Measurements from ENCODE around the gene LENG9.

Gene LENG9

DNA sequence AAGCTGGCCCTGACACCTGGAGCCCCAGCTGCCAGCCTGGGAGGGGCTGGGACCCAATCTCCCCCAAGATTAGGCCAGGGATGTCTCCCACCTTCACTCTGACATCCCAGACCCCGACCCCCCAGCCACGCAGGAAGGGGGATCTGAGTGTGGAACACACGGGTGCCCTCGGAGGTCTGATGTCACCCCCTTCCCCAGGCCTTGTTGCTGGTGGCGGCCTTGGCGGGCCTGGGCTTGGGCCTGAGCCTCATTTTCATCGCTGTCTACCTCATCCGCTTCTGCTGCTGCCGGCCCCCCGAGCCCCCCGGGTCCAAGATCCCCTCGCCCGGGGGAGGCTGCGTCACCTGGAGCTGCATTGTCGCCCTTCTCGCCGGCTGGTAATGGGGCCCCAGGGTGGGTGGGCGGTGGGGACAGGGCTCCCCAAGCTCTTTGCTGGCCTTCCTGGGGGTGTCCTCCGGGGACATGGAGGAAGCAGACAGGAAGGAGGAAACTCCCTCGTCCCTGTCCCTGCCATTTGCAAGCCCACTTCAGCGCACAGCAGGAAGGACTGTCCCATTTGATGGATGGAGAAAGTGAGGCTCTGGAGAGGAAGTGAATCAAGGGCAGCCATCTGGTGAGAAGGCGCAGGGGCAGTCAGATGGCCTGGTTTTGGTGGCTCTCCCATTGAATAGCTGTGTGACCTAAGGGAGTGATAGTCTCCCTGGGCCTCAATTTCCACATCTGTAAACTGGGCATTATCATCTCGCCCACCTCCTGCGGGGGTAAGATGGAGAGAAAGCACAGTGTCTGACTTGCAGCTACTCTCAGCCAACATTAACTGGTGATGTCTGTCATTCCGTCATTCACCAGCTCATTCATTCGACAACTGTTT, 44.4 kb downstream of the LENG9 start:
- no peak for DNase-seq

DNA sequence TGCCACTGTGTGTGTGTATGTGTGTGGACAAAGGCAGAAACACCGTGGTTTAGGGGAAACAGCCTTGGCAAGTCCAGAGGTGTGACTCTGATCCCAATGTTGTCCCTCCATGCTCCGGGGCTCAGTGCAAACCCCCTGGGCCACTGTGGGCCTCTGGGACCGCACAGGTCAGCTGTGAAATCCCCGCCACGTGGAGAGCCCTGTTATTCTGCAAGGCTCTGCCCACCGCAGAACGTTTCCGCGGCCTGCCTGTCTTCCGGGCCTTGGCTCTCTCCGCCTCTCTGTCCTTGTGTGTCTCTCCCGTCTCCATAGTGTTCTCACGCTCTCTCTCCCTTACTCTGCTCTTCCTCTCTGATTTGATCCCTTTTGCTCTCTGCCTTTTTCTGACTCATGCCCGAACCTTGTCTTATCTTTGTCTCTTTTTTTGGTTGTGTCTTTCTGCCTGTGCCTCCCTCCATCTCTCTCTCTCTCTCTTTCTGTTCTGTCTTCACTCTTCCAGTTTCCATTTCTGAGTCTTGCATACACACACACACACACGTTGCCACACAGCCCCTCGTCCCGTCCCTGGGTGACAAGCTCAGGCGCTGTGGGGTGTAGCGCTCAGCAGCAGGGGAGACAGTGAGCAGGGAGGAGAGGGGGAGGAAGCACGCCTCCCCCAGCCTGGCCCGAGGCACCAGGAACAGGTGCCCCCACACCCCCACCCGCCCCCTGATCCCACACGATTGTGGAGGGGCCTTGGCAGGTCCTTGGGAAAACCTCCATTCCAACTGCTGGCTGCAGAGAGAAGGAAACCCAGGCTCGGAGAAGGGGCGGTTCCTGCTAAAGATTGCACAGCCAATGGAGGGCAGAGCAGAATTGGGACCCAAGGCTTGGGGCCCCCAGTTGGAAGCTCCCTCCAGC, 45.3 kb downstream of the LENG9 start:
- DNase-seq = no peak

DNA sequence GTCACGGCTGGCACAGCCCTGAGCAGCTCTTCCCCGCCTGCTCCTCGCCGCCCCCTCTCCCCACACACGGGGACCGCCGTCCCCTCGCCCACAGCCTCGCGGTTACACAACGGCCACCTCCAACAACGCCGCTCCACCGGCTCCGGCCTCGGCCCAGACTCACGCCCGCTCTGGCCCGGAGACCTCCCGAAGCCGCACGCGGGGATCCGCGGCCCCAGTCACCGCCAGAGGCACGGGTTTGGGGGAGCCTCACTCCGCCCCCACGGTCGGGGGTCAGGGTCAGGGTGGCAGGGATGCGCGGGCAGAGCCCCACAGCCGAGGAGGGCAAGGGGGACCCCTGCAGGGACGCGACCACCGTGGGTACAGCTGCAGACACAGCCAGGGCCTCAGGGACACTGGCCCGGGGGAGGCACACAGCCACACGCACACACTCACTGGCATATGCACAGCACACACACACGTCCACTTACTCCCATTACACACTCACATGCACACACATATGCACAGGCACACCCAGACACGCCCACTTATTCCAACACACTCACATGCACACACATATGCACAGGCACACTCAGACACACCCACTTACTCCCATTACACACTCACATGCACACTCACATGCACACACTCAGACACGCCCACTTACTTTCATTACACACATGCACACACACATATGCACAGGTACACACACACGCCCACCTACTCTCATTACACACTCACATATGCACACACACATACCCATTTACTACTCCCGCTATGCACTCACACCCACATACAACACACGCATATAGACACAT, 46.7 kb downstream of the LENG9 start:
- no peak for DNase-seq

DNA sequence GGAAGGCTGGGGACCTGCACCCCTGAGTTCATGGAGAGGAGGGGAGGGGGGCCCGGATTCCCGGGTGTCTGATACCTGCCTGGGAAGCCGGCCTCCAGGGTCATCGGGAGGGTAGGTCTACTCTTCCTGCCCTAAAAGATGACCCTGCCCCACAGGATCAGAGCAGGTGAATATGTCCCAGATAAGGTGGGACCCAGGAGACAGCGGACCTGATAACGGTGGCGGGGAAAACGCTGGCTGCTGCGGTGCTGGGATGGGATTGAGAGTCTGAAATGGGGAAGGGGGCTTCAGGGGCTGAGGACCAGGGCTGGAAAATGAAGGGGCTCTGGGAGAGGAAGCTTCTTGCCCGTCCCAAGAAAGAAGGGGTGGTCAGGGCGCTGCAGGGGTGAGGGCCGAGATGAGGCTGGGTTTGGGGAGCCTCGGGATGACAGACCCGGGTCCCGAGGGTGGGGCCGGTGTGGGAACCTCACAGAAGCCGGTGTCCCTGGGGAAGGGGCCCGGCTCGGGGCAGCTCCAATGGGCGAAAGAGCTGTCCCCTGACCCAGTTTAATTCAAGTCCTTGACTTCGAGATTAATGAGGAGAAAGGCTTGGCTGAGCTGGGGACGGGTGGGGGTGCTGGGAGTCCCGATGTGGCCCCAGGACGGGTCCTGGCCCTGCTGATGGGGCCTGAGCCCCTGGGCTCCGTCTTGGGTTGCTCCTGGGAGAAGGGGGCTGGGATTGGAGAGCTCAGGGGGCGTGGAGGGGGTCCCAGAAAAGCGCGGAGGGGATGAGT, 47.5 kb downstream of the LENG9 start:
- no peak for DNase-seq

DNA sequence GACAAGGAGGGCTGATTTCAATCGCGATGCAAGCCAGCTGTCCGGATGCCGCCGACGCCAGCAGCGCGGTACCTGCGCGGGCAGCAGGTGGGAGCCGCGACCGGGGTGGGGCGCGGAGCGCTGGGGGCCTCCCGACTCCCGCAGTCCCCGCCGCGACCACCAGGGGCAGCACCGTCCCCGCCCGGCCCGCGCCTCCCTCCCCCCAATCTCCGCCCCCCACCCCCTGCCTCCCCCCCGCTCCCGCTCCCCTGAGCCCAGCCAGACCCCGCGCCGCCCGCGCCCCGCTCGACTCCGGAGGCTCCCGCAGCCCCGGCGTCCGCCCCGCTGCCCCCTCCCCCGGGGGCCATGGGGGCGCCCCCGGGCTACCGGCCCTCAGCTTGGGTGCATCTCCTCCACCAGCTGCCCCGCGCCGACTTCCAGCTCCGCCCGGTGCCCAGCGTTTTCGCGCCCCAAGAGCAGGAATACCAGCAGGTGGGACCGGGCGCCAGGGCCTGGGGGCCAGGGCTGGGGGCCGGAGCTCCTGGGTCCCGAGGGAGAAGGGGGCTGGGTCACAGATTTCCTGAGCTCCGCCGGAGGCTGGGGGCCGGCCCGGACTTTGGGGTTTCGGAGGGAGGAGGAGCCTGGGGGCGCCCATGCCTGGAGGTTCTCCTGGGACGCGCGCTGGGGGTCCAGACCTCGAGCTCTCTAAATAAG, 48.2 kb downstream of the LENG9 start, which contains the start of gene TTYH1:
TSS of gene TTYH1 (plus strand) at position 257 of the 693 bp plus-strand sequence. CDS start at position 346, 89 bp downstream.
- no peak for DNase-seq

DNA sequence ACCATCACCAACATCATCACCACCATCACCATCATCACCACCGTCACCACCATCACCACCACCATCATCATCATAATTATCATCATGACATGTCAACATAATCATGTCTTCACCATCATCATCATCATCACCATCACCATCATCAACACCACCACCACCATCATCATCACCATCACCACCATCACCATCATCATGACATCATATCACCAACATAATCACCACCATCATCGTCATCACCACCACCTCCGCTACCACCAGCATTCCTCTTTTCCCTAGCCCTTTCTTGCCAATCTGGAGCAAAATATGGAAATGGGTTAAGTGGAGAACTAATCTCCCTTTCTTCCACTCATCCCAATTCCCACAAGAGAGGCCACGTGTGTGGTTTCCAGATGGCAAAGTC, 49.4 kb downstream of the LENG9 start:
- no peak for DNase-seq

DNA sequence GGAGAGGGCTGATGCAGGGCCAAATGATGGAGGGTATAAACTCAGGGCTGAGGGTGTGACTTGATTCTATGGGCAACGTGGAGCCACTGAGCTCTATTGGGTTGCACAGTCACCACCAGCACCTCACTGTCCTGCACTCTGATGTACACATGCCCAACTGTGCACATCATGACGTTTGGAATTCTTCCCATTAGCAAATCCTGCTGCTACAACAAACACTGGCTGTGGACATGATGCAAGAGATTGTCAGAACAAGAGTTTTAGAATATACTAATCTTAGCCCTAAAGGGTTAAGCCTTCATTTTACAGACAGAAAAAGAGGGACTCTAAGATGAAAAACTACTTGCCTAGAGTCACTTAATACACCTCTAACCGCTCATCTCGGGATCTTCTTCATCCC, 50.7 kb downstream of the LENG9 start:
- DNase-seq = no peak
